SKM-1 treated with dmso at 0.1 percent for 144 hours (cell line): ENCODE results near the gene ARHGEF17.
A peak's percentile ranks its signal among the peaks of the same experiment; 100 is the strongest.
"Not testable (repeated sequence)": the region's sequence is repeated elsewhere in the genome, so short reads cannot be mapped to it uniquely, and the experiment has no call there.

Experiments
- DNase-seq: peaks from one replicate; lab custom pipeline; 2025; ENCODE audit not compliant: unreplicated experiment; lab: John Stamatoyannopoulos, UW

ARHGEF17 gene, protein sequence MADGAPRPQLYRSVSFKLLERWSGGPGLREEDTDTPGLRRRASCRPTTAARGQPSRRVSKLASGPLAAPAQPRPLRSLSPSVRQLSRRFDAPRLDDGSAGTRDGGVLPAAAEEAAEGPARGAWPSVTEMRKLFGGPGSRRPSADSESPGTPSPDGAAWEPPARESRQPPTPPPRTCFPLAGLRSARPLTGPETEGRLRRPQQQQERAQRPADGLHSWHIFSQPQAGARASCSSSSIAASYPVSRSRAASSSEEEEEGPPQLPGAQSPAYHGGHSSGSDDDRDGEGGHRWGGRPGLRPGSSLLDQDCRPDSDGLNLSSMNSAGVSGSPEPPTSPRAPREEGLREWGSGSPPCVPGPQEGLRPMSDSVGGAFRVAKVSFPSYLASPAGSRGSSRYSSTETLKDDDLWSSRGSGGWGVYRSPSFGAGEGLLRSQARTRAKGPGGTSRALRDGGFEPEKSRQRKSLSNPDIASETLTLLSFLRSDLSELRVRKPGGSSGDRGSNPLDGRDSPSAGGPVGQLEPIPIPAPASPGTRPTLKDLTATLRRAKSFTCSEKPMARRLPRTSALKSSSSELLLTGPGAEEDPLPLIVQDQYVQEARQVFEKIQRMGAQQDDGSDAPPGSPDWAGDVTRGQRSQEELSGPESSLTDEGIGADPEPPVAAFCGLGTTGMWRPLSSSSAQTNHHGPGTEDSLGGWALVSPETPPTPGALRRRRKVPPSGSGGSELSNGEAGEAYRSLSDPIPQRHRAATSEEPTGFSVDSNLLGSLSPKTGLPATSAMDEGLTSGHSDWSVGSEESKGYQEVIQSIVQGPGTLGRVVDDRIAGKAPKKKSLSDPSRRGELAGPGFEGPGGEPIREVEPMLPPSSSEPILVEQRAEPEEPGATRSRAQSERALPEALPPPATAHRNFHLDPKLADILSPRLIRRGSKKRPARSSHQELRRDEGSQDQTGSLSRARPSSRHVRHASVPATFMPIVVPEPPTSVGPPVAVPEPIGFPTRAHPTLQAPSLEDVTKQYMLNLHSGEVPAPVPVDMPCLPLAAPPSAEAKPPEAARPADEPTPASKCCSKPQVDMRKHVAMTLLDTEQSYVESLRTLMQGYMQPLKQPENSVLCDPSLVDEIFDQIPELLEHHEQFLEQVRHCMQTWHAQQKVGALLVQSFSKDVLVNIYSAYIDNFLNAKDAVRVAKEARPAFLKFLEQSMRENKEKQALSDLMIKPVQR (N-terminal part only)

DNA sequence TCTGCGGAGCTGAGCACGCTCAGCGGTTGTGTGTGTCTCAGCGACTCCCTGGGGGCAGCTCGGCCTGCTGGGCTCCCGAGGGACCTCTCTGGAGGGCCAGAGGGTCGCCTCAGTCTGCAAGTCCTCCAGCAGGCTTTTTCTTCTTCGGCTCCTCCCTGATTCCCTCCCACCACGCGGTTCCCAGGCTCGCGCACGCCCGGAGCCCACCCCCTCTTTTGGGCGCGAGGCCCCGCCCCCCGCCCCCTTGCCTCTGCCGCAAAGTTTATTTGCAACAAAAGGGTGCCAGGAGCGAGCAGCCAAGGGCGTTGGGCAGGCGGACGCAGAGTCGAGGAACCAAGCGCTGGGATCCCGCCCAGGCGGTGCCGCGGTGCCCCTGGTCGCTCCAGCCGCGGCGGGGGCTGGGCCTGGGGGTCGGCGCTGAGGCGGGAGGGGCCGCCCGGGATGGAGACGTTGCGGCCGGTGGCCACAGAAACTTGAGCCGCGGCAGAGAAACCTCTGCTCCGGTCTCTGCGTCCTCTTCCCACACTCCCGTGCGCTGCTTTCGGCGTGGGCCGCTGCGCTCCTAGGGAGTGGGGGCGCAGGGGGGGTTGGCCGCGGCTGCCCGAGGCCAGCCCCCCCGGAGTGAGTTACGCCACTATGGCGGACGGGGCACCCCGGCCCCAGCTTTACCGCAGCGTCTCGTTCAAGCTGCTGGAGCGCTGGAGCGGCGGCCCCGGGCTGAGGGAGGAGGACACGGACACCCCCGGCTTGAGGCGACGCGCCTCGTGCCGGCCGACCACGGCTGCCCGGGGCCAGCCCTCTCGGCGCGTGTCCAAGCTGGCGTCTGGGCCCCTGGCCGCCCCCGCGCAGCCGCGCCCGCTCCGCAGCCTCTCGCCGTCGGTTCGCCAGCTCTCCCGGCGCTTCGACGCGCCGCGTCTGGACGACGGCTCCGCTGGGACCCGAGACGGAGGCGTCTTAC is at the start of gene ARHGEF17:
ARHGEF17 (plus strand) TSS at position 274 of the 958 bp plus-strand sequence; CDS start at position 637, 363 bp downstream.
- DNase-seq, result peak; percentile 56

DNA sequence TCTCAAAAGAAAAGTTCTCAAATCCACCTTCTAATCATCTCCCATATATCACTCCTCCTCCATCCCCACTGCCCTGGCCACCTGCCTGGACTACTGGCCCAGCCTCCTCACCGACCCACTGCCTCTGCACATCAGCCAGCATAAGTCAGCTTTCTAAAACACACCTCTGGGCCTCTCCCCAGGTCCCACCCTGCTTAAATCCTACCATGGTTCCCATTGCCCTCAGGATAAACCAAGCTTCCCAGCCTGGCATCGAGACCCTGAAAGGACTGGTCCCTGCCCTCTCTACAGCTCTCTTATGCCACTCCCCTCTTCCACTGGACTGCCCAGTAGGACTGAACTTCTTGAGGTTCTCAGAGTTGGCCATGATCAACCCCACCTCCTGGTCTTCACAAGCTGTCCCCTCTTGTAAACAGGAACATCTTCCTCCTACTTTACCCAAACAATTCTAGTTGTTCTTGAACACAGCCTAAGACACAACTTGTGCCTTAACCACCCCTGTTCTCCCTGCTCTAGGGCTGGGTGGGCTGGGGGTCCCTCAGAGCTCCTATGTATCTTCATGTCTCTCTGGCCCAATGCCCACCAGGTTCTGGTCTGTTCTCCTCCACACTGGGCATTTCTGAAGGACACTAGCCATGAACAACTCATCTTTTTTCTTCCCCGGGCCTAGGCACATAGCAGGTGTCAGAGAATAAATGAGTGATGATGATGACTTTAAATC is 48.5 kb upstream of the ARHGEF17 start:
- DNase-seq, result no peak

DNA sequence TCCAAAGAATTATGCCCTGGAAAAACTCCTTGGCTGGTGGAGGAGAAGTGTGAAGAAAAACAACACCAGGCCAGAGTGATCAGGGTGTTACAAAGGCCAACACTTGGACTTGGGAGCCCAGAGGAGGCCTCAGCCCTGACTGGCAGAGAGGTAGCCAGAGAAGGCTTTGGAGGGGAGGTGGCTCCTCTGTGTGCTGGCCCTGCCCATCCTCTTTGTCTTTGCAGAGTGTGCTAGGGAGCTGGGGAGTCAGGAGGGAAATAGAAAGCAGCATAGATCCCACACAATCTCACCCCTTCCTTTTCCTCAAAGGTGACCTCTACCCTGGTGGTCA is 48.0 kb upstream of the ARHGEF17 start:
- no peak for DNase-seq

DNA sequence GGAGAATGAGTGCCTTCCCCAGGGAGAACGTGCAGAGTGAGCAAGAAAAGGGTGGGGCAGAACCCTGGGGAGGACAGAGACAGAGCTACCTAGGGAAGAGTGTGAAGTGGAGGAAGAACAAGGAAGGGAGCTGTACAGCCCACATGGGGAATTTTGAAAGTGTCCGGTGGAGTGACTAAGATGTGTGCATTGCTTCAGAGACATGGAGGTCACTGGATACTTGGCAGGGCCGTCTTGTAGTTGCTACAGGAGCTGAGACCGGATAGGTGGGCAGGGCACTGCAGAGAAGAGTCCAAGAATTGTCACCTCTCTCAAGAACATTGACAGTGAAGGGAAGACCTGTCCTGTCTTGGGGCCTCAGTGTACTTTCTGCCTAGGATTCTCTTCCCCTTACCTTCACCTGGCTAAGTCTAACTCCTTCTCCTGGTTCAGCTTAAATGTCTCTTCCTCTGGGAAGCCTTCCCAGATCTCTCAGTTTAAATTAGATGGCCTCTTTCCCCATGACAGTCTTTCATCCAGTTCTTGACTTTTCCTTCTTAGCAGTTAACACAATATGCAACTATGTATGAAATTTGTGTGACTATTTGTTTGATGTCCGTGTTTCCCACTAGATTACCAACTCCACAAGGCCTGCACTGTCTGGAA is 45.1 kb upstream of the ARHGEF17 start:
- no peak for DNase-seq

DNA sequence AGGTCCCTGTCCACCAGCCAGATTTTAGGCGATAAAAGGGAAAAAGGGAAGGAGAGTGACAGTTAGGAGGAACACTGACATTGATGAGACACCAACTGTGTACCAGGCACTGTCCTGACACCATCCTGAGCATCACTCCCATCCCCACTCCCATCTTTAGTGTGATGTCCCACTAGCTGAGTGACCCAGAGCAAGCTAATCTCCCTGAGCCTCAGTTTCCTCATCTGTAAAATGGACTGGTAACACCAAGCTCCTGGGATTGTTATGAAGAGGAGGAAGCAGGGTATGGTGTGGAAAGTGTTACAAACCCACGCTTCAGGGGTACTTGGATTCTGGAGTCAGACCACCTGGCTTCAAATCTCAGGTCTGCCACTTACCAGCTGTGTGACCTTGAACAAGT is 44.4 kb upstream of the ARHGEF17 start:
- DNase-seq, result no peak

DNA sequence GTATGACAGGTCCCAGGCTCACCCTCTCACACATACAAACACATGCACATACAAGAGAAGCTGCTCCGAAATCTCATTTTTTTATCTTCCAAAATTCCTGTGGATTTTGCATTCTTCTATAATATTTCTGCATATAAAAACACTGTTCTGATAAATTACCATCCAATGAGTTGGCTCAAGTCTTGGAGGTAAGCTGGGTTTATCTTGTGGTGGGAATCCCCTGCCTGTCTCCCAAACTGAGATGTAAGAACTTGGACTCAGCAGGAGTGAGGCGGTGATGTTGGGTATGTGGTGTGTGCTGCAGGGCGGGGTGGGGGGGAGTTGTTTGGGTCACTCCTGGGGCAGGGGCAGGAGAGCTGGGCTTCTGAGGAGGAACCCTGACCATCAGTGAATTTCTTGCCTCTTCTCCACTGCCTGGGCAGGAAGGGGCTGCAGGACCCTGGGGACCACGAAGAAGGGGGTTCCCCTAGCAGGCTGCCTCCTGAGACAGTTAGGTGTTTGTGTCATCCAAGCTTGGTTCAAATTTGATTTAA is 42.7 kb upstream of the ARHGEF17 start:
- DNase-seq, result no peak

DNA sequence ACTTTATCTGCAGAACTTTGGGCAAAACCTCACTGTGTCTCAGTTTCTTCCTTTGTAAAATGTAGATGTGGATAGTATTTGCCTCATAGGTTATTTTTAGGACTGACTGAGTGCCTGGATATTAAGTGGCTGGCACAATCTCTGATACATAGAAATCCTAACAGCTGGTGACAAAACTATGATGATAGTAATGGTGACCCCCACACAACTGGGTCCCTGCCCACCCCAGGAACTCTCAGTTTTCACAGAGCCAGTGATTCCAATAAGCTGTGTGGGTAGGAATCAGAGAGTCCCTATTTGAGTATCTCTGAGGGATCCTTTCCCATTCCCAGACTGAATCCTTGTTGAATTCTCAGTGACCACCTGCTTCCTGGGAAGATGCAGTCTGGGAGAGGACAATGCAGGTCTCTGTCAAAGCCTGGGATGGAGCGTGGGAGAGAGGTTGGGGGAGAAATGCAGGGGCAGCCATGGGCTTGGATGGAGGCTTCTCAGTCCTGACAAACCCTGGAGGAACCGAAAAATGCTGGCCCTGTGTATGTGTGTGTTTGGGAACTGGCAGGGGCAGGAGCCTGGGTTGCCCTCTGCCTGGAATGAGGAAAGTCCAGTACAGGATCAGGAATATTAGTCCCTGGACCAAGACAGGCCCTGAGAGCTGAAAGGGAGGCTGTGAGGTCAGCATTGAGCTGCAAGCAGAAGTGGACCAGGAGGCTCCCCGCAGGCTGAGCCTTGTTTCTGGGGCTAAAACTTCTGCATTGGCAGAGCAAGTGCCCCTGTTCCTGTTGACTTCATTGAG is 42.0 kb upstream of the ARHGEF17 start:
- DNase-seq, result no peak

DNA sequence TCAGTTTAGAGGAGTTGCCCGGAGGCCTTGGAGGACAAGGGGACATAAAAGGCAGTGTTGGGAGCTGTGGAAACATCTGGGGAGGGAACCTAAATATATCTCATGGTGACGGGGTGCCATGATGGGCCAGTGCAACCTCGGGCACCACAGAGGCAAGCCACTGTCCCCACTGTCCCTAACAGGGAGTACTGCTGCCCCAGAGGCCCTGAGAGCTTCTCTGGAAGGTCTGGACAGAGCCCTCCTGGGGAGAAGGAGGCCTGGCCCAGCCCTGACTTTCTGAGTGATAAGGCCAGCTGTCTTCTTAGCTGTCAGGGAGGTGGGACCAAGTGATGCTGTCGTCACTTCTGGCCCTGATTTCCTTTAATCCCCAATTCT is 41.4 kb upstream of the ARHGEF17 start:
- DNase-seq, result no peak

DNA sequence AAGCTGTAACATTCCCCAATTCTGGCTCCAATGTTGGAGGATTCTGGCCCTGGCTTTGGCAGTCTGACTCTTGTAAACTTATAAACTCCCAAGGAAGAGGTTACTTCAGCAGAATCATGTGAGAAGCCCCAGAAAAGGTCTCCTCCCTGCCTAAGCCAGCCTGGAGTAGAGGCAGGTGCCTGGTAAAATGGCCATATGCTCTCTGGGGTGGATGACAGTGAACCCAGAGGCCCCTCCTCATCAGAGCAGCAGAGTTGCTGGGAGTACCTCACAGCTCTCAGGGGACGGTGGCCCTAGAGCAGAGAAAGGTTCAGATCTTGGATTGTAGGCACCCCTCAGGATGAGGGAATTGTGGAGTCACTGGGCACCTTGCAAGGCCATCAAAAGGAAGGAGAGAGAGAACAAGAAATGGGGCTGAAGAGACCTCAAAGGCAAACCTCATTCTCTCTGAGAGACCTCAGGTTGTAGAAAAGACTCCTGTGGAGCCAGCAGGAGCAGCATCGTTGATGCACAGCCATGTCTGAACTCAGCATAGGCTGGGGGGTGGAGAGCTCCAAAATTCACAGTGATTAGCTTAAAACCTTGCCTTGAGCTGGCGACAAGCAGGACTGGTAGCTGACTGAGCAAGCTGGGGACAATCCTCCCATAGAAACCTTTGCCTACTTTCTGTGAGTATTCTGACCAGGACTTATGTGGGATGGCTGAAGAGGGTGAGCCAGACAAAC is 40.8 kb upstream of the ARHGEF17 start:
- no peak for DNase-seq

DNA sequence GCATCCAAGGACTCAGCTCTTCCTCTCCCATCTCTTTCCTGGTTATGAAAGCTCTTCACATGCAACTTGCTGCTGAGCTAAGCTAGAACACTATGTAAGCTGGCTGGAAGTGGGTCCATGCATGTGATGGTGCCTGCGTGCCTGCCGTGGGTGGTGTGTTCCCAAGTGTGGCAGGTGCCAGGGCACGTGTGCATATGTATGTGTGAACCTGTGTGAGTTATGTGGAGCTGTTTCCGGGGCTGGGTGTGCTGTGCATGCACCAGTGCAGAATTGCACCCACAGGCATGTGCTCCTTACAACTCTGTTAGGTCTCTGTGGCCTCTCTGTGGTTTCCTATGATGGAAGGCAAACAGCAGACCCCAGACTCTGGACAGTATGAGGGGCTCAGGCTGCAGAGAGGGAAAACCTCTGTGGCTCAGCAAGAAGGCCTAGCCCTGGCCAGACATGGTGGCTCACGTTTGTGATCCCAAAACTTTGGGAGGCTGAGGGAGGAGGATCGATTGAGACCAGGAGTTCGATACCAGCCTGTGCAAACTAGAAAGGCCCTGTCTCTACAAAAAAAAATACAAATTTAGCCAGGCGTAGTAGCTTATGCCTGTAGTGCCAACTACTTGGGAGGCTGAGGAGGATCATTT is 40.1 kb upstream of the ARHGEF17 start:
- DNase-seq, result no peak

DNA sequence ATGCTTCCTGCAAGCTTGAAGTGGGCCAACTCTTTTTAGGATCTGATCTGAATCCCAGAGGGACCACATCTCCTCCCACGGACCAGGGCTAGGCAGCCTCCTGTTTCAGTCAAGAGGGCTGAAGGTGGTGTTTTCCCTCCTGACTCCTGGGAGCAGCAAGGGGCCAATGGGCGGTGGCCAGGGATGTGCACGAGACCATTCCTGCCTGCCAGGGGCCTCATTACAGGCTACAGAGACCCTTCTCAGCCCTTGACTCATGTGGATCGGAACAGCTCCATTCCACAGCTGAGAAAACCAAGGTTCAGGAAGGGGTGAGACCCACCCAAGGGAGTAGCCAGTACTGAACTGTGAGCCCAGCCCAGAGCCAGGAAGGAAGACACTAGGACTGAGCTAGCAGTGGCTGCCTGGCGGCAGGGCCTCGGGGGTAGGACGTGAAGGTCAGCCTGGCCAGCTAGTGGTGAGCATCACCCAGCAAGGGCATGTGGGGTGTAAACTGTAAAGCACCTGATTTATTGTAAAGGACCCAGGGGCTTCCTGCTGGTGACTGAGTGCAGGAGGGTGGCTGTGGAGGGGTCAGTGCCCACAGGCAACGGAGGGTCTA is 39.3 kb upstream of the ARHGEF17 start:
- DNase-seq, result no peak

DNA sequence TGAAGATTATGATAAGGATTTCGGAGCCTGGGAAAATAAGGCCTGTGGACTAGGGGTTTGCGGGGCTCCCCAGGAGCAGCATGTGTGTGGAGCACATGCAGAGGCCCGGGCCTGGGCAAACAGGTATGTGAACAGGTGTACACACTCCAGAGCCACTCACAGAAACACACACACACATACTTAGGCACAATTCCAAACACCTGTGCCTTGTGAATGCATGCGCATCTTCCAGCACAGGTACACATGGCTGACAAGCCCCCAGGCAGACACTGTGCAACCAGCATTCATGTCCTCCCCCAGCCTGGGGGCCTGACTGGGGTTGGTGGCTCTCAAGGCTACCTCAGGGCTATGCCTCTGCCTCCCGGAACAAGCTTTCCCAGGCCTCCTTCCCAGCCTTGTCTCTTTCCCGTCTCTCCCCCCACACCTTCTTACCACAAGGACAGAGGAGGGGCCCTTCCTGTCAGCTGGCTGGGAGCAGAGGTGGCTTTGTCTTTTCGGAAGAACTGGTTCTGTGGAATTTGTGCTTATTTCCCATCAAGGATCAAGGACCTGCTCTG is 38.5 kb upstream of the ARHGEF17 start:
- no peak for DNase-seq

DNA sequence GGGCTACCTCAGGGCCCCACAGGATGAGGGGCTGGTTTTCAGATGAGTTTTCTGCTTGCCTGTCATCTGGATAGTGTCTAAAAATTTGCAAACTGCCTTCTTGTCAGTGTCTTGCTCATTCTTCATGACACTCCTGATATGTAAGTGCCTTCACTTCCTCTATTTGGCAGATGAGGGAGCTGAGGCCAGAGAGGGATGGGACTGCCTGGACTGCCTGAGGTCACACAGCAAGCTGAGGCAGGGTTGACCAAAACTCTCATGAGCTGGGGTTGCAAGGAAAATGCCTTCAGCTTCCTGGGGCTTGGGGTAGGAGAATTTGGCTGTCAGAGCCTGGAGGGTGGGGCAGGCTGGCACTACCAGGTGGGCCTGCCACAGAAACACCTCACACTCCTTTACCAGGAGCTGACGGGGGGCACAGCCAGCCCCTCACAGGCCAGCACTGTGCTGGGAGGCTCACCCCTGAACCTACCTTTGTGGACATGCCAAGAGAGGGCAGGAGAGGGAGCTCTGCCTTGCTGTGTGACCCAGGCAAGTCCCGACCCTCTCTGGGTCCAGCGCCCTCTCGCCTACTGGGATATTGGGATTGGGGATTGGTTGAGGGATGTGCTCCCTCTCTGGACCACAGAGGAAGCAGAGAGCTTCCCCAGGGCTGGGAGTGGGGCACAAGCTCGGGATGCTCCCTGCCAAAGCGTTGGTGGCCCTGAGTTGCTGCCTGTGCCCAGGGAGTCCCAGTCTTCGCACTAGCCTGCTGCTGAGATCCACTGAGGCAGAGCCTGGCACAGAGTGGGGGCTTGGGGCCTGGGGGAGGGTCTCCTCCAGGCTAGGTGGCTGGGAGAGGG is 37.8 kb upstream of the ARHGEF17 start:
- DNase-seq, result peak; percentile 65

DNA sequence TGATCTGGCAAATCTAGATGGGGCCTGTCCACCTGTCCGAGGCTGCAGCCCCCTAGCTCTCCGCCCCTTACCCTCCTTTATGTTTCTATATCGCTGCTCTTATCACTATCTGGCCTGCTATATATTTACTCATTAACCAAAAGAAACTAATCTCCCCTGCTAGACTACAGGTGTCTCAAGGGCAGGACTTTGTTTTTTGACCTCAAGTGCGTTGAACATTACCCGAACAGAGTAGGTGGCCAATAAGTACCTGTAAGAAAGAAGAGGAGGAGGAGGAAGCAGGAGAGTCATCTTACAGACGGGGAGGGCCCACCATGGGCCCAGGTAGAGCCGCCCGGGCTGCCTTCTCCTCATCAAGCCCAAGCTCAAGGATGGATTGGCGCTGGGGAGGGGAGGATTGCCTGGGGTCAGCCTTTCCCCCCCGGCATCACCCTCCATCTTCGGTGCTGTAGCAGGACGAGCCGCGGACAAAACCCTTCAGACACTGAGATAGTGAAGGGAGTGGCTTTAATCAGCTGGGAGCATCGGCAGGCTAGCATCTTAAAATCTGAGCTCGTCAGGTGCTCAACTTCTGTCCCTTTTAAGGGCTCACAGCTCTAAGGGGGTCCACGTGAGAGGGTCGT is 37.1 kb upstream of the ARHGEF17 start:
- DNase-seq, result no peak

DNA sequence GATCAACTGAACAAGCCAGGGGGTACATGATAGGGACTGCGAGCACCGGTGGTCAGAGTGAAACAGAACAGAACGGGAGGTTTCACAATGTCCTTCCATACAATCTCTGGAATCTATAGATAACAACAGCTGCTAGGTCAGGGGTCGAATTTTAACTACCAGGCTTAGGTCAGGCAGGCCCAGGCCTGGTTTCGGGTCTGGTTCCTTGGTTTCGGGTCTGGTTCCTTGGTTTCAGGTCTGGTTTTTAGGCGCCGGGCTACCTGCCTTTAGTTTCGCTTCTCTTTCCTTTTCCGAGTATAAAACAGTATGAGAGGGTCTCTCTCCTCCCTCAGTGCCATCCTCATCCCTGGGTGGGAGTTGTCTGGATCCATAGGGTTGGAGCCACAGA is 36.6 kb upstream of the ARHGEF17 start:
- DNase-seq, result not testable (repeated sequence)
